Hepatocyte (in vitro differentiated cells): Measurements from ENCODE around the gene ABL2.

Experiments
- CTCF ChIP-seq: fragments of 200-600 bp; sonication (generic); IDR thresholded peaks from 2 replicates; pipeline ENCODE4 v1.5.1; 2016; ENCODE audit warnings: antibody characterized with exemption, mild to moderate bottlenecking; ENCODE audit not compliant: poor library complexity
- EZH2 ChIP-seq: fragments of 200-600 bp; sonication (generic); IDR thresholded peaks from 2 replicates; pipeline ENCODE4 v1.6.1; 2016; ENCODE audit warnings: antibody characterized with exemption, mild to moderate bottlenecking, borderline replicate concordance
- EZH2phosphoT487 ChIP-seq: fragments of 200-600 bp; sonication (generic); IDR thresholded peaks from one replicate; pipeline ENCODE4 v1.6.1; 2018; ENCODE audit warnings: antibody characterized with exemption, mild to moderate bottlenecking, low read depth, moderate library complexity; ENCODE audit not compliant: unreplicated experiment, severe bottlenecking

GRCh38 chr1:179103999-179104398, 125.5 kb downstream of the ABL2 start:
- no peak for TF ChIP-seq EZH2phosphoT487
- no peak for TF ChIP-seq CTCF
- no peak for TF ChIP-seq EZH2
